OCI-LY3 (cell line): Measurements from ENCODE around the gene TMEM213.

Source experiments
- CTCF ChIP-seq: fragments of 200-600, 300-600 bp; sonication (generic); IDR thresholded peaks from 2 replicates; pipeline ENCODE4 v1.5.1; 2014; ENCODE audit warnings: antibody characterized with exemption, low read length, low read depth
- EZH2phosphoT487 ChIP-seq: fragments of 200-600 bp; shearing (Covaris generic); IDR thresholded peaks from 2 replicates; pipeline ENCODE4 v1.6.1; 2018; ENCODE audit warnings: antibody characterized with exemption, mixed run types, low read depth

GRCh38 chr7:138828302-138828701 is 30.5 kb downstream of the TMEM213 start:
- TF ChIP-seq CTCF (no peak), EZH2phosphoT487 (no peak)
